Liver (tissue), 2 donors: ENCODE data around the gene USP28.

Source experiments
- GABPA ChIP-seq, 2 donors: IDR thresholded peaks in 1 of 2; conservative IDR thresholded peaks in 1 of 2; 2 replicates each; pipeline ENCODE4 v1.6.1; 2016; ENCODE audit warnings: antibody characterized with exemption in 2 of 2, mild to moderate bottlenecking in 1 of 2, moderate library complexity in 1 of 2
- RAD21 ChIP-seq, 2 donors: IDR thresholded peaks; 2 replicates each; pipeline ENCODE4 v1.6.1; 2016; ENCODE audit warnings: antibody characterized with exemption in 2 of 2, mild to moderate bottlenecking in 2 of 2
- SP1 ChIP-seq: IDR thresholded peaks from 2 replicates; pipeline ENCODE4 v1.6.1; 2018; ENCODE audit warnings: antibody characterized with exemption, mild to moderate bottlenecking
- donor health status: healthy.

GRCh38 chr11:113873236-113873626 is 2.1 kb downstream of the USP28 start:
- TF ChIP-seq GABPA (IDR thresholded peaks at IDR 0.05 in 1 of 2, conservative IDR thresholded peaks at IDR 0.05 in 1 of 2) (no peak), SP1 (no peak), RAD21 (IDR thresholded peaks at IDR 0.05) (no peak)
